Fibroblast of lung (primary cell): Measurements from ENCODE around the gene TRIM34.

Experiments used
- CTCF ChIP-seq, 2 donors: IDR thresholded peaks in 1 of 2; conservative IDR thresholded peaks in 1 of 2; 1 replicate in 1 of 2; 2 replicates in 1 of 2; pipeline ENCODE4 v1.5.1; 2011 to 2012; ENCODE audit warnings: low read length in 2 of 2, control low read depth in 1 of 2, inconsistent platforms in 1 of 2, low read depth in 1 of 2, mild to moderate bottlenecking in 1 of 2
- EZH2 ChIP-seq: IDR thresholded peaks from 2 replicates; pipeline ENCODE4 v1.5.1; 2012; ENCODE audit warnings: low read length, control low read depth, mild to moderate bottlenecking; ENCODE audit errors: missing control alignments

GRCh38 chr11:5597953-5598352 lies 26.8 kb upstream of the TRIM34 start:
- TF ChIP-seq CTCF (conservative IDR thresholded peaks at IDR 0.05 in 1 of 2, IDR thresholded peaks at IDR 0.05 in 1 of 2; ENCODE audit: low read depth in 1 of 2, low read length in 2 of 2) (no peak), EZH2 (no peak)
